ENCODE results near the gene CREB1. TPM values are rescaled to one million over a fixed set of nuclear protein-coding genes. Genes with fewer than 3 reads are reported as not detected.

Gene CREB1
- total and polyA plus RNA-seq, 10 of the 15 experiments (the other 5 are each of a cell fraction or from before 2014, with no cell fraction given) = 13.4 to 76.9 (median 39.5) TPM

DNA sequence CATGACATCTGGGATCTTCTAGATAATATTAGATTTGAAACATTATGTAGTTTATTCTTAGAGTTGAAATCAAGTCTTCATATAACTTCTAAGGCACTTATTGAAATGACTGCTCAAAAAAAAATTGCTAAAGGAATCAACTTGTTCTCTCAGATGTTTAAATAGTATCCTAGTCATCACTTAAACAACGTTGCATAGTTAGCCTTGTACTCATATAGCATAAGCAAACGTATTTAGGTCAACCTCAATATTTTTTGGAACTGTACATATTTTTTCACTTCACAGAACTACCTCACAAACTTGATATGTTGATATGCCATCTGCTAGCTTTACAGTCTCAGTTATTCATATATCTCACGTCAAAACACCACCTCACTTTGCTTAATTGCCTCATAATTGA lies 47.1 kb upstream of the CREB1 start:
- Histone ChIP-seq H3K79me2 (ENCODE audit: control insufficient read depth, insufficient read depth, low read length) (no peaks in the 10 kb centered on the region), H3K9ac (ENCODE audit: control insufficient read depth, insufficient read depth, low read length) (no peak overlapping the region), H3K4me3 (no peak overlapping the region), H2AFZ (ENCODE audit: control insufficient read depth, low read depth, low read length) (no peak overlapping the region), H3K4me1 (ENCODE audit: control insufficient read depth, insufficient read depth, low read length) (peaks cover 5% of the 10 kb centered on the region), H3K36me3 (ENCODE audit: control insufficient read depth in 2 of 2, insufficient read depth in 2 of 2, low read length in 1 of 2) (no peaks in the 10 kb centered on the region), H3K27me3 (replicated peaks in 1 of 2; ENCODE audit: control insufficient read depth in 2 of 2, insufficient read depth in 2 of 2, low read length in 1 of 2) (no peaks in the 10 kb centered on the region), H3K4me2 (ENCODE audit: control insufficient read depth, insufficient read depth) (no peak overlapping the region), H3K27ac (ENCODE audit: control insufficient read depth, insufficient read depth) (no peak overlapping the region), H3K9me3 (replicated peaks; ENCODE audit: control insufficient read depth, insufficient read depth, low read length) (no peaks in the 10 kb centered on the region), H4K20me1 (ENCODE audit: control insufficient read depth, insufficient read depth) (no peaks in the 10 kb centered on the region)
- SMC1A ChIA-PET (ENCODE audit: uncharacterized antibody, unreplicated experiment) = interaction anchor here (0.9 kb wide), 1 partner anchor 14 kb away, joined by 3 read pairs; no protein-coding TSS in a partner anchor
- RAD21 ChIA-PET (ENCODE audit: unreplicated experiment) = interaction anchor here (1.0 kb wide), 1 partner anchor 139 kb away, joined by 3 read pairs; no protein-coding TSS in a partner anchor
- FAIRE-seq = no peak
- CTCF ChIA-PET = interaction anchor here (0.7 kb wide), 1 partner anchor 800 kb away, joined by 3 read pairs; no protein-coding TSS in a partner anchor
- ATAC-seq = no peak
- DNase-seq (ENCODE audit: low read depth, low spot score) = no peak
- no TSS peak for BruUV-seq (replicated peaks)
- intact Hi-C loops (cut with micrococcal nuclease; ENCODE audit: unreplicated experiment) (no loop called here), in situ Hi-C loops (cut with MboI) (no loop called here)
- POLR2A ChIA-PET = no interaction called here
- 52% methylated on average over 3 of the region's 3 CpGs for WGBS (ENCODE audit: insufficient coverage, insufficient replicate concordance, low lambda C conversion rate, missing lambda C conversion rate)
- TF ChIP-seq SUZ12 (IDR thresholded peaks at IDR 0.05; ENCODE audit: unreplicated experiment) (no peak), MEF2B (IDR thresholded peaks at IDR 0.05; ENCODE audit: partially characterized antibody, poor library complexity, severe bottlenecking) (no peak), HDAC2 (IDR thresholded peaks at IDR 0.05) (no peak), ZNF384 (IDR thresholded peaks at IDR 0.05; ENCODE audit: borderline replicate concordance, low read depth, low read length) (no peak), WRNIP1 (IDR thresholded peaks at IDR 0.05; ENCODE audit: borderline replicate concordance, low read depth, low read length) (no peak), TCF12 (IDR thresholded peaks at IDR 0.05; ENCODE audit: low read depth, low read length) (no peak), RAD21 (IDR thresholded peaks at IDR 0.05; ENCODE audit: insufficient read depth, low read depth, low read length) (no peak), GATAD2B (conservative IDR thresholded peaks at IDR 0.05; ENCODE audit: low read depth) (no peak), FOXM1 (IDR thresholded peaks at IDR 0.05; ENCODE audit: low read depth, low read length) (no peak), KLF5 (IDR thresholded peaks at IDR 0.05; ENCODE audit: partially characterized antibody) (no peak), RAD51 (IDR thresholded peaks at IDR 0.05) (no peak), STAT1 (conservative IDR thresholded peaks at IDR 0.05) (no peak), E2F8 (IDR thresholded peaks at IDR 0.05; ENCODE audit: low read depth, partially characterized antibody) (no peak), RBBP5 (conservative IDR thresholded peaks at IDR 0.05) (no peak), PAX5 (IDR thresholded peaks at IDR 0.05; ENCODE audit: borderline replicate concordance, low read depth, low read length) (no peak), LARP7 (IDR thresholded peaks at IDR 0.05) (no peak)
- TF ChIP-seq, protein P1, sequence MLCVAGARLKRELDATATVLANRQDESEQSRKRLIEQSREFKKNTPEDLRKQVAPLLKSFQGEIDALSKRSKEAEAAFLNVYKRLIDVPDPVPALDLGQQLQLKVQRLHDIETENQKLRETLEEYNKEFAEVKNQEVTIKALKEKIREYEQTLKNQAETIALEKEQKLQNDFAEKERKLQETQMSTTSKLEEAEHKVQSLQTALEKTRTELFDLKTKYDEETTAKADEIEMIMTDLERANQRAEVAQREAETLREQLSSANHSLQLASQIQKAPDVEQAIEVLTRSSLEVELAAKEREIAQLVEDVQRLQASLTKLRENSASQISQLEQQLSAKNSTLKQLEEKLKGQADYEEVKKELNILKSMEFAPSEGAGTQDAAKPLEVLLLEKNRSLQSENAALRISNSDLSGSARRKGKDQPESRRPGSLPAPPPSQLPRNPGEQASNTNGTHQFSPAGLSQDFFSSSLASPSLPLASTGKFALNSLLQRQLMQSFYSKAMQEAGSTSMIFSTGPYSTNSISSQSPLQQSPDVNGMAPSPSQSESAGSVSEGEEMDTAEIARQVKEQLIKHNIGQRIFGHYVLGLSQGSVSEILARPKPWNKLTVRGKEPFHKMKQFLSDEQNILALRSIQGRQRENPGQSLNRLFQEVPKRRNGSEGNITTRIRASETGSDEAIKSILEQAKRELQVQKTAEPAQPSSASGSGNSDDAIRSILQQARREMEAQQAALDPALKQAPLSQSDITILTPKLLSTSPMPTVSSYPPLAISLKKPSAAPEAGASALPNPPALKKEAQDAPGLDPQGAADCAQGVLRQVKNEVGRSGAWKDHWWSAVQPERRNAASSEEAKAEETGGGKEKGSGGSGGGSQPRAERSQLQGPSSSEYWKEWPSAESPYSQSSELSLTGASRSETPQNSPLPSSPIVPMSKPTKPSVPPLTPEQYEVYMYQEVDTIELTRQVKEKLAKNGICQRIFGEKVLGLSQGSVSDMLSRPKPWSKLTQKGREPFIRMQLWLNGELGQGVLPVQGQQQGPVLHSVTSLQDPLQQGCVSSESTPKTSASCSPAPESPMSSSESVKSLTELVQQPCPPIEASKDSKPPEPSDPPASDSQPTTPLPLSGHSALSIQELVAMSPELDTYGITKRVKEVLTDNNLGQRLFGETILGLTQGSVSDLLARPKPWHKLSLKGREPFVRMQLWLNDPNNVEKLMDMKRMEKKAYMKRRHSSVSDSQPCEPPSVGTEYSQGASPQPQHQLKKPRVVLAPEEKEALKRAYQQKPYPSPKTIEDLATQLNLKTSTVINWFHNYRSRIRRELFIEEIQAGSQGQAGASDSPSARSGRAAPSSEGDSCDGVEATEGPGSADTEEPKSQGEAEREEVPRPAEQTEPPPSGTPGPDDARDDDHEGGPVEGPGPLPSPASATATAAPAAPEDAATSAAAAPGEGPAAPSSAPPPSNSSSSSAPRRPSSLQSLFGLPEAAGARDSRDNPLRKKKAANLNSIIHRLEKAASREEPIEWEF (IDR thresholded peaks at IDR 0.05; ENCODE audit: insufficient replicate concordance, low read depth, low read length) = no peak
